GM21515 (cell line): ENCODE measurements around the gene LECT2.

ENCODE experiments used
- ATAC-seq: cut with Tn5 transposase; IDR thresholded peaks from one replicate; pipeline ENCODE4 v1.9.1; 2021; ENCODE audit not compliant: unreplicated experiment

Gene LECT2

GRCh38 chr5:135978993-135979392 lies 24.2 kb upstream of the LECT2 start:
- ATAC-seq = no peak

- ATAC-seq = no peak
Observed at GRCh38 chr5:135978212-135978631, 23.4 kb upstream of the LECT2 start.

- ATAC-seq = no peak
Observed at GRCh38 chr5:135977375-135977928, 22.7 kb upstream of the LECT2 start.

GRCh38 chr5:135976216-135976615 lies 21.4 kb upstream of the LECT2 start:
- ATAC-seq = no peak

- no peak for ATAC-seq
Observed at GRCh38 chr5:135975122-135975521, 20.3 kb upstream of the LECT2 start.

- no peak for ATAC-seq
Observed at GRCh38 chr5:135974021-135974600, 19.3 kb upstream of the LECT2 start.

GRCh38 chr5:135973323-135974020 lies 18.7 kb upstream of the LECT2 start:
- ATAC-seq = no peak

GRCh38 chr5:135971701-135972100 lies 16.9 kb upstream of the LECT2 start:
- no peak for ATAC-seq

- ATAC-seq = no peak
Observed at GRCh38 chr5:135966790-135967189, 12.0 kb upstream of the LECT2 start.

- no peak for ATAC-seq
Observed at GRCh38 chr5:135966165-135966564, 11.4 kb upstream of the LECT2 start.

- no peak for ATAC-seq
Observed at GRCh38 chr5:135965504-135965903, 10.7 kb upstream of the LECT2 start.

- no peak for ATAC-seq
Observed at GRCh38 chr5:135964670-135965320, 10.0 kb upstream of the LECT2 start.

GRCh38 chr5:135955525-135955924 lies 742 bp upstream of the LECT2 start:
- ATAC-seq = peak; percentile 66

- ATAC-seq = no peak
Observed at GRCh38 chr5:135953850-135954249, 933 bp downstream of the LECT2 start.

- ATAC-seq = no peak
Observed at GRCh38 chr5:135952683-135953082, 2.1 kb downstream of the LECT2 start.

GRCh38 chr5:135951807-135952206 lies 3.0 kb downstream of the LECT2 start:
- no peak for ATAC-seq

GRCh38 chr5:135951257-135951656 lies 3.5 kb downstream of the LECT2 start:
- ATAC-seq = no peak

- ATAC-seq = no peak
Observed at GRCh38 chr5:135950611-135951010, 4.2 kb downstream of the LECT2 start.

- ATAC-seq = no peak
Observed at GRCh38 chr5:135944967-135945560, 9.7 kb downstream of the LECT2 start.

GRCh38 chr5:135944564-135944963 lies 10.2 kb downstream of the LECT2 start:
- ATAC-seq = no peak

- ATAC-seq = no peak
Observed at GRCh38 chr5:135942202-135942771, 12.5 kb downstream of the LECT2 start.
